Gastroesophageal sphincter (tissue), 4 donors: Measurements from ENCODE around the gene DCPS. TPM values are rescaled to one million over a fixed set of nuclear protein-coding genes. Genes with fewer than 3 reads are reported as not detected.
"Not testable (repeated sequence)": the region's sequence is repeated elsewhere in the genome, so short reads cannot be mapped to it uniquely, and the experiment has no call there.

Source experiments
- ATAC-seq: fragments of 150-250 bp; one replicate; pipeline ENCODE4 v1.9.1; 2016; ENCODE audit warnings: mild to moderate bottlenecking, moderate library complexity
- H3K27ac ChIP-seq, 4 donors: fragments of 200-600 bp; sonication (generic) in 3 of 4; 1 replicate in 3 of 4; 2 replicates in 1 of 4; pipeline ENCODE4 v1.5.1; 2016 to 2019
- H3K27me3 ChIP-seq: fragments of 200-600 bp; sonication (generic); one replicate; pipeline ENCODE4 v1.5.1; 2019
- H3K36me3 ChIP-seq, 2 donors: fragments of 200-600 bp; sonication (generic); one replicate each; pipeline ENCODE4 v1.5.1; 2019; ENCODE audit warnings: control low read depth in 1 of 2
- H3K4me1 ChIP-seq, 3 donors: fragments of 200-600 bp; sonication (generic); 1 replicate in 2 of 3; 2 replicates in 1 of 3; pipeline ENCODE4 v1.5.1; 2016 to 2019; ENCODE audit warnings: control low read depth in 2 of 3
- H3K4me3 ChIP-seq, 2 donors: fragments of 200-600 bp; sonication (generic); one replicate each; pipeline ENCODE4 v1.5.1; 2019; ENCODE audit warnings: mild to moderate bottlenecking in 1 of 2, moderate library complexity in 1 of 2
- H3K9me3 ChIP-seq, 3 donors: fragments of 200-600 bp; sonication (generic); one replicate each; pipeline ENCODE4 v1.5.1; 2017 to 2019; ENCODE audit warnings: control low read depth in 2 of 3
- CTCF ChIP-seq, 4 experiments: fragments of 200-600 bp in 2 of 4; fragments of 450-650 bp in 2 of 4; sonication (generic) in 1 of 4; IDR thresholded peaks; one replicate each; pipeline ENCODE4 v1.5.1; 2017 to 2019; ENCODE audit warnings: antibody characterized with exemption in 4 of 4, mild to moderate bottlenecking in 2 of 4, moderate library complexity in 2 of 4
- EP300 ChIP-seq: sonication (generic); formaldehyde crosslinking; IDR thresholded peaks from one replicate; pipeline ENCODE4 v1.6.1; 2017; ENCODE audit warnings: antibody characterized with exemption, mild to moderate bottlenecking
- POLR2A ChIP-seq, 2 donors: fragments of 450-650 bp; IDR thresholded peaks; one replicate each; pipeline ENCODE4 v1.6.1; 2017; ENCODE audit warnings: antibody characterized with exemption in 2 of 2, mild to moderate bottlenecking in 2 of 2, moderate library complexity in 1 of 2
- POLR2AphosphoS5 ChIP-seq: sonication (generic); formaldehyde crosslinking; IDR thresholded peaks from one replicate; pipeline ENCODE4 v1.6.1; 2017; ENCODE audit warnings: antibody characterized with exemption
- WGBS, 2 donors: methylation state at CpG; one replicate each; pipeline ENCODE4 v1.1.5; 2018; ENCODE audit warnings: low coverage in 1 of 2; 5-methylcytosine and 5-hydroxymethylcytosine counted together
- total RNA-seq, 4 donors: library from RNA; depleted of rRNA; stranded (reverse); fragments of >200 nt; gene quantifications; one replicate each; pipeline ENCODE4 v1.1.0, GENCODE V29; 2016

Gene DCPS
- total RNA-seq, 4 donors from 2014 or later: 11.8 to 20.6 (median 15.9) TPM

DNA sequence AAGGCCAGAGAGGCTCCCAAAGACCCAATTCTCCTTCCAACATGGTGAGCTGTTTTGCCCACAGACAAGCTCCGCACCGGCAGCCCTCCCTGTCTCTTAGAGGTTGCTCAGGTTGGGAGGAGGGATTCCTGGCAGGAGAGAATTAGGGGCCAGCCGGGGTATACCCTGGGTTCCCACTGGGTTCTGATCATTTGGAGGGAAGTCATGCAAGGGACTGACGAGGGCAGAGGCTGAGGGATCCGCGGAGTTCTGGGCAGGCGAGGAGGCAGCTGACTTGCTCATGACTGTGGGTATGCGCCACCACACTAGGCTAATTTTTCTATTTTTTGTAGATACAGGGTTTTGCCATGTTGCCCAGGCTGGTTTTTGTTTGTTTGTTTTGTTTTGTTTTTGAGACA, 56.2 kb downstream of the DCPS start:
- no peaks in the 10 kb centered on the region for H3K9me3 ChIP-seq
- H3K27ac ChIP-seq: peak overlapping the region in 3 of 4 donors; percentile 49 to 89 (median 86)
- H3K36me3 ChIP-seq: no peaks in the 10 kb centered on the region
- H3K4me1 ChIP-seq: peaks cover 0 to 75% (median 40%) of the 10 kb centered on the region in 3 donors
- no peak for ATAC-seq
- H3K4me3 ChIP-seq: peak overlapping the region in 1 of 2 donors; percentile 29
- TF ChIP-seq POLR2AphosphoS5 (no peak), CTCF (IDR thresholded peaks at IDR 0.05) (no peak), EP300 (no peak), POLR2A (IDR thresholded peaks at IDR 0.05) (no peak)
- WGBS, 2 donors: 95% methylated on average over 6 of the region's 8 CpGs; no CpG with 5 or more reads in 1 of the 2 donors
- no peaks in the 10 kb centered on the region for H3K27me3 ChIP-seq

DNA sequence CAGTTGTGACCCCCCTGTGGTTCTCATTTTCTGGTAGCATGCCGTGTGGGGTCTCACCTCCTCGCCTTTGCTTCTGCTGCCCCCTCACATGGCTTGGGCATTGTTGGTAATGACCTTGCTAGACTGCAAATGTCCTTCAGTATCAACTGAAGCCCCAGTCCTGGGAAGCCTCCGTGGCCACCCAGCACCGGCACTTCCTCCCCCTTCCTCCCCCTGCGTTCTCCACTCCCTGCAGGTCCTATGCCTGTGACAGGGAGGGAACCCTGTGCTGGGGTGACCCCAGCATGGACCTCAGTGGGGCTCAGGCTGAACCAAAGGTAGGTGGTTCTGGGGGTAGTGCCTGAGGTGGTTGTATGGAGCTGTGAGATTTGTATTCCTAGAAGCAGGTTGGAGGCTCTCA, 57.5 kb downstream of the DCPS start:
- Histone ChIP-seq H3K27ac (no peak overlapping the region), H3K27me3 (no peaks in the 10 kb centered on the region), H3K4me1 (peaks cover 0 to 79% (median 40%) of the 10 kb centered on the region in 3 donors), H3K4me3 (no peak overlapping the region), H3K9me3 (no peaks in the 10 kb centered on the region), H3K36me3 (no peaks in the 10 kb centered on the region)
- 86% methylated on average over 3 of the region's 5 CpGs; no CpG with 5 or more reads in 1 of the 2 donors for WGBS, 2 donors
- ATAC-seq: no peak
- no peak for TF ChIP-seq POLR2AphosphoS5
- TF ChIP-seq EP300: no peak
- no peak for TF ChIP-seq CTCF (IDR thresholded peaks at IDR 0.05)
- no peak for TF ChIP-seq POLR2A (IDR thresholded peaks at IDR 0.05)

GRCh38 chr11:126362879-126363655, 59.2 kb downstream of the DCPS start:
- TF ChIP-seq POLR2AphosphoS5: no peak
- no peak for TF ChIP-seq POLR2A (IDR thresholded peaks at IDR 0.05)
- no peak for TF ChIP-seq EP300
- no peak for TF ChIP-seq CTCF (IDR thresholded peaks at IDR 0.05)
- no peak for ATAC-seq
- Histone ChIP-seq H3K27ac (peak overlapping the region in 3 of 4 donors; percentile 13 to 47 (median 35)), H3K4me1 (peaks cover 0 to 73% (median 33%) of the 10 kb centered on the region in 3 donors), H3K4me3 (no peak overlapping the region), H3K9me3 (no peaks in the 10 kb centered on the region), H3K36me3 (no peaks in the 10 kb centered on the region), H3K27me3 (no peaks in the 10 kb centered on the region)
- 64 to 66% methylated on average over 3 to 8 of the region's 9 CpGs for WGBS, 2 donors

DNA sequence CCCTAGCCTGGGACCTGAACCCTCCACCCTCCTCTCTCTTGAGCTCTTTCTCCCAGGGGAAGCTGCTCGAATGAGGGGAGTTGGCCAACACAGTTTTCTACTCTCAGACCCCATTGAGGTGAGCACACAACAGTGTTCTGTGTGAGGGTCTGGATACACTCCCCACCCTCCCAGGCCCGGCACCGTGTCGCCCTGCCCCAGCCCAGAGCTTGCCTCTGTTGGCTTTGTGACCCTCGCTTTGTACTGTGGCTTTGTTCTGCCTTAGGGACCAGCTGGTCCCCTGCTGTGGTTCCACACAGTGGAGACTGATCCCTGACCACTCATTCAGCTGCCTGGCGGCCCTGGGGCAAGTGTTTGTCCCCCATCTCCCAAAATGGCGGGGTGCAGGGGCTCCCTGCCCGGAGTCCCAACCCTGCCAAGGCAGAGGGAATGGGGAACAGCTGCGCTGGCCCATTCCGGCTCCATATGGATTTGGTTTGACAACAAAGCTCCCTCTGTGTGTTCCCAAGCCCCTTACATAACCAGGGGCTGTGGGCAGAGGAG, 59.9 kb downstream of the DCPS start:
- Histone ChIP-seq H3K9me3 (no peaks in the 10 kb centered on the region), H3K27ac (peak overlapping the region in 2 of 4 donors; percentile 35 to 47), H3K4me3 (no peak overlapping the region), H3K27me3 (no peaks in the 10 kb centered on the region), H3K4me1 (peaks cover 0 to 66% (median 28%) of the 10 kb centered on the region in 3 donors), H3K36me3 (no peaks in the 10 kb centered on the region)
- 86% methylated on average over 1 of the region's 10 CpGs; no CpG with 5 or more reads in 1 of the 2 donors for WGBS, 2 donors
- ATAC-seq: no peak
- no peak for TF ChIP-seq EP300
- TF ChIP-seq POLR2A (IDR thresholded peaks at IDR 0.05): no peak
- TF ChIP-seq POLR2AphosphoS5: no peak

DNA sequence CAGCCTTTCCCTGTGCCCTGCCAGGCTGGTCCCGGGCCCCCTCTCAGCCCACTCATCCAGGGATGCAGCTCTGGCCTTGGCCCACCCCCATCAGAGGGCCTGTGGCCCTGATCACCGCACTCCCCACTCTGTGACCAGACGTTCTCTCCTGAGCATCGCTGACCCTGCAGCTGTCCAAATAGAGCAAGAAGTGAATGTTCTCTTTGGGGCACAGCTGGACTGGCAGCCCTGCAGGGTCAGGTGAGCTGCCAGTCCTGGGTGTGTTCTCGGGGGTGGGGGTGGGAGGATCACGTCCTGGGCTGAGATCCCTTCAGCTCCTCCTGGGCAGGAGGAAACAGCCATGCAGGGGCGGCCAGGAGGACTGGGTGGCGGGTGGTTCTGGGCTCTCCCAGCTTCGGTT, 60.9 kb downstream of the DCPS start:
- not testable (repeated sequence) for H3K27ac ChIP-seq

DNA sequence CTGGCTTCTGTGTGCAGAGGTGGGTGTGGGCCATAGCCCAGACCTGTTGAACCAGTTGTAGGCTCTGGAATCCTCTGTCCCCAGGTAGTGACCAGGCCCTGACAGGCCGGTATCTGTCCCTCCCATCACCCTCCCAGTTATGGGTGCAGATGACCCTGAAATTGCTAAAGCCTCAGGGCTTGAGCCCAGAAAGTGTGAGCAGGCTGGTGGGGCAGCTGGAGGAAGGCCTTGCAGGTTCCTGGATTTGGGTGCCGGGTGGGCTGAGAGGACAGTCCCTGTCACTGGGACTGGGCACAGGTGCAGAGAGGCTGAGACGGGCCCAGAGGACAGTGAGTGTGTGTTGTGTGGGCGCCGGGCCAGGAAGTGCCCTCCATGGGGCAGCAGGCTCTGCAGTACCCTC, 61.6 kb downstream of the DCPS start:
- not testable (repeated sequence) for ATAC-seq, H3K9me3 ChIP-seq, H3K4me3 ChIP-seq, H3K36me3 ChIP-seq, H3K27ac ChIP-seq, H3K27me3 ChIP-seq
- no CpG with 5 or more reads among the region's 5 CpGs for WGBS, 2 donors
- peaks cover 0 to 49% (median 15%) of the 10 kb centered on the region in 3 donors for H3K4me1 ChIP-seq

More for the DNA sequence above, 60.9 kb downstream of the DCPS start:
- not testable (repeated sequence) for H3K27me3 ChIP-seq, ATAC-seq, H3K9me3 ChIP-seq, H3K4me3 ChIP-seq, H3K36me3 ChIP-seq
- WGBS, 2 donors: 40% methylated on average over 1 of the region's 9 CpGs; no CpG with 5 or more reads in 1 of the 2 donors
- peaks cover 0 to 56% (median 20%) of the 10 kb centered on the region in 3 donors for H3K4me1 ChIP-seq
